Left ventricle myocardium superior (tissue), 1 donor: ENCODE data around the gene CCIN. TPM values are rescaled to one million over a fixed set of nuclear protein-coding genes. Genes with fewer than 3 reads are reported as not detected.

Experiments used
- ATAC-seq: fragments of 200-7000 bp; cut with Tn5 transposase; one replicate; pipeline ENCODE4 v1.9.1; 2020; ENCODE audit warnings: mild to moderate bottlenecking, moderate library complexity
- DNase-seq: peaks from one replicate; pipeline ENCODE4 v3.0.0-alpha.2; 2020
- intact Hi-C: fragments of 100-400 bp; cut with micrococcal nuclease; formaldehyde crosslinking; loops from one replicate; pipeline ENCODE4 v1.11.0; 2022
- total RNA-seq: library from RNA; stranded (reverse); fragmentation: NEBNext Ultra II Directional; extraction: Animal tissue kit (Norgen Biotek cat#: 25700); gene quantifications from one replicate; pipeline ENCODE4 v1.2.1, GENCODE V29; 2021
- donor health status: DM: no; HTN: yes; CAD: no; lungs with severe emphysema.

Gene CCIN
- total RNA-seq, 1 donor from 2014 or later = 0.17 TPM

- no peak for ATAC-seq
- intact Hi-C loops = no loop called here
These were observed 30.3 kb upstream of the CCIN start for GRCh38 chr9:36138901-36139300.

DNA sequence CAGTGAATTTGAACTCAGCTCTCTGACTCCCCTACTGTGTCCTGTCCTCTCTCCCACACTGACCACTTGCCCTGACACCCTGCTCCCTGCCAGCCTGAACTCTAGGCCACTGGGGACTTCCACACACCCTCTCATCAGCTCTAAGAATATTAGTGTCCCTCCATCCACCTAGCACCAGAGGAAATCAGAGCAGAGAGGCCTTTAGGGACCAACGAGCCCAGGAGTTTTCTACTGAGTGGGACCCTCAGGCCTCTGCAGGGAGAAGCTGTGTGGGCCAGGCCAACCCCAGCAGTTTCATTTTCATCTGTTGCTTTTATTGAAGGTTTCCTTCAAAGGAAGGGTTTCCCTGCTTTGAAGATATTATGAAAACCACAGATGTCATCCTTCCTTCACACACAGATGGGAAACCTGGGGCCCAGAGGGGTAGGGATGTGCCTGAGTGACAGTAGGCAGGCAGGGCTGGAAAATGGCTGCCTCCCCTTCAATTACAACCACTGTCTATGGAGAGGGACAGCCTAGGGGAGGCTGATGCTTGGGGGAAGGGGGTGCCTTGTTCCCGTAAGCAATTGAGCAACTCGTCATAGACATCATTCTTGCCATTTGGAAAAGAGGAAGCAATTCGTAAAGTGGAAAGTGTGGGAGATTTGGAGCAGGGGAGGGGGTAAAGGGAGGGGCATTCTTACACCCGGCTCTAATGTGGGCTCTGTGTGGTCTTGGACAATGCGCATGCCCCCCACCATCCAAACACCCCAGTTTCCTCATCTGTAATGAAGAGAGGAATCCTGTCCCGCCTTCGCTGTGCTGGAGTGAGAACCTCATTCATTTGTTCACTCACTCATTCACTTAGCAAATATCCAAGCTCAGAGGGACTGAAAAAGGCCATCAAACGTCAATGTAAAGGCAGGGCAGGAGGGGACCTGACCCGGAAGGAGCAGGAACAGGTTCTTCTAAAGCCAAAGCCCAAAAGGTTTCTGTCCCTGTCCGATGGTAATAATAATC, 28.8 kb upstream of the CCIN start:
- intact Hi-C loops = no loop called here
- DNase-seq = no peak
- ATAC-seq = no peak

More at GRCh38 chr9:36138901-36139300, 30.3 kb upstream of the CCIN start:
- no peak for DNase-seq

DNA sequence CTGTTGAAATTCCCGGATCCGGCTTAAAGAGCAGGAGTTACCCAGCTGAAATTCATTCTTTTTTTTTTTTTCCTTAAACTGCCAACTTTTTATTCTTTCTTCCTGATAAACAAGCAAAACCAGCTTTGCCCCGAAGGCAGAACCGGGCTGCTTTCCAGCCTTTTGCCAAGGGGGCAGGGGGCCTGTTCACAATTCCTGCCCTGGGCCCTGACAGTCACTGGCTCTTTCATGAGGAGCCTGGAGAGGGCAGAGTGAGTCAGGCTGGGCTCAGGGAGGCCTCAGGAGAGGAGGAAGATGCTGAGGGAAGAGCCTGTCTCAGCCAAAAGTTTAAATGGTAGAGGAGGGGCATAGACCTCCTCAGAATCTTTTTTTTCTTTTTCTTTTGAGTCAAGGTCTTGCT, 27.9 kb upstream of the CCIN start:
- intact Hi-C loops = no loop called here
- DNase-seq = no peak
- ATAC-seq = no peak

DNA sequence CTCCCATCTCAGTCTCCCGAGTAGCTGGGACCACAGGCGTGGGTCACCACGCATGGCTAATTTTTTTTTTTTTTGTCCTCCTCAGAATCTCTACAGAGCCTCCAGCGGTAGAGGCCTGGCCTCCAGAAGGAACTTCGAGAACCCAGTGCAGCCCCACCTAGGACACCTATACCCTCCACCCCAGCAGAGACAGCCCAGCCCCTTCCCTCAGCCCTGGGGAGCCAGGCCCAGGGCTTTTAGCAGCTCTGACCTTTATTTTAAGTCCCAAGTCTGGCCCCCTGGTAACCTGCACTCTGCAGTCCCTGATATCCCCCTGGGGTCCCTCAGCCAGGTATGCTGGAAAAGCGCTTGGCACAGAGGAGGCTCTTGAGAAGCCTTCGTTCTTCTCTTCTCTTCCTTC, 27.4 kb upstream of the CCIN start:
- DNase-seq = no peak
- intact Hi-C loops = no loop called here
- ATAC-seq = no peak

GRCh38 chr9:36142510-36143244, 26.5 kb upstream of the CCIN start:
- ATAC-seq (peak; percentile 65), DNase-seq (no peak)
- intact Hi-C loops = no loop called here

GRCh38 chr9:36143245-36143641, 25.9 kb upstream of the CCIN start:
- DNase-seq (no peak), ATAC-seq (no peak)
- intact Hi-C loops = no loop called here

GRCh38 chr9:36144309-36145232, 24.6 kb upstream of the CCIN start:
- DNase-seq (no peak), ATAC-seq (no peak)
- intact Hi-C loops = no loop called here

DNA sequence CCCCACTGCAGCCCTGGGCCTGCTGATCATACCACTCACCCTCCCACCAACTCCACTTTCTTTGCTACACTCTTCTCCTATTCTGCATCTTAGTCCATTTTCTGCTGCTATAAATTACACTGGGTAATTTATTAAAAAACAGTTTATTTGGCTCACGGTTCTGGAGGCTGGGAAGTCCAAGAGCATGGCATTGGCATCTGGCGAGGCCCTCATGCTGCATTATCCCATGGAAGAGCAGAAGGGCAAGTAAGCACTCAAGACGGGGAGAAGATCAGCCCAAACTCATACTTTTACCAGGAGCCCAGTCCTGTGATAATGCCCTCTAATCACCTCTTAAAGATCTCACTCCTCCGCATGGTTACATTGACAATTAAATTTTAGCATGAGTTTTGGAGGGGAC, 23.2 kb upstream of the CCIN start:
- intact Hi-C loops = no loop called here
- ATAC-seq = no peak
- DNase-seq = no peak

DNA sequence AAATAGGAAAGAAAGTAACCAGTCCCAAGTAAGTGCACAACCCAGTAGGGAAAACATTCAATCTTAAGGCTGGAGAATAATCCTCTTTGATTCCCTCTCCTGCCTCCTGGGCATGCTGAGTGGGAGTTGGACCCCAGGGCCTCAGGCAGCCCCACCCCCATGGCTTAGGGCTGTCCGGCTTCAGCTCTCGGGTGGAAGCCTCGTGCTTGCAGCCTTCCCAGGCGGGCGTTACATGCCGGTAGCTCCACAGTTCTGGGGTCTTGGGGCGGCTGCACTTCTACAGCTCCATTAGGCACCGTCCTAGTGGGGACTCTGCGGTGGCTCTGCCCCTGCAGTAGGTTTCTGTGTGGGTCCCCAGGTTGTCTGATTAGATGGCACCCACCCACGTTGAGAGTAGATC, 22.5 kb upstream of the CCIN start:
- ATAC-seq = no peak
- no peak for DNase-seq
- intact Hi-C loops = no loop called here

GRCh38 chr9:36147441-36148175, 21.6 kb upstream of the CCIN start:
- intact Hi-C loops = no loop called here
- no peak for DNase-seq
- ATAC-seq = no peak

DNA sequence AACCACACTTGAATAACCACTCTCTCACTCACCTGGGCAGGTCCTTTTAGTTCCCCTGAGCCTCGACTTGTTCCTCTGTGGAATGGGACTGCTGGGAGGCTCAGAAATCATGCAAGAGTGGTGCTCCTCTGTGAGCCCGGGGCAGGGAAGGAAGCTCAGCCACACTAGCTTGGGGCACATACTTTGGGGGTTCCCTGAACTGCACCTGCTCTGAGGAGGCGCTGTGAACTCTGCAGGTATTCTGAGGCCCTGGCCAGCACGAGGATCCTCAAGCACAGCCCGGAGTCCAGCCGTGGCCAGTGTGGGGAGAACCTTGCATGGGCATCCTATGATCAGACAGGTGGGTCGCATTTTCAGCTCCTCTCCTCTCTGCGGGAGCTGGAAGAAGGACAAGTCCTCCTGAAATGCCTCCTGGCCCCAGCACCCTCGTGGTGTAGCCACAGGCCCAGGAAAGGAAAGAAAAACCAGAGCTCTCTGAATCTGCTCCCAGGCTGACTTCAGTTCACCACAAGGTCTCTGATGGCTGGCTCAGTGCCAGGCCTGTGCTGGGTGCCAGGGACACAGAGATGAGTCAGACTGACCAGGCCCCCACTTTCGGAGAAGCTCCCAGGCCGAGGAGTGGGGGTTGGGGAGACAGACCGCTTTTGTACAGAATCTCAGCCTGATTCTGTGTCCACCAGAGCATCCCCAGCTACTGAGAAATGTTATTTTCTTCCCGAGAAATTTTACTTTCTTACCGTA, 20.7 kb upstream of the CCIN start:
- peak; percentile 97 for DNase-seq
- intact Hi-C loops = no loop called here
- peak; percentile 94 for ATAC-seq

- ATAC-seq (peak; percentile 23), DNase-seq (no peak)
- intact Hi-C loops = no loop called here
These were observed 20.0 kb upstream of the CCIN start for GRCh38 chr9:36149197-36149596.

DNA sequence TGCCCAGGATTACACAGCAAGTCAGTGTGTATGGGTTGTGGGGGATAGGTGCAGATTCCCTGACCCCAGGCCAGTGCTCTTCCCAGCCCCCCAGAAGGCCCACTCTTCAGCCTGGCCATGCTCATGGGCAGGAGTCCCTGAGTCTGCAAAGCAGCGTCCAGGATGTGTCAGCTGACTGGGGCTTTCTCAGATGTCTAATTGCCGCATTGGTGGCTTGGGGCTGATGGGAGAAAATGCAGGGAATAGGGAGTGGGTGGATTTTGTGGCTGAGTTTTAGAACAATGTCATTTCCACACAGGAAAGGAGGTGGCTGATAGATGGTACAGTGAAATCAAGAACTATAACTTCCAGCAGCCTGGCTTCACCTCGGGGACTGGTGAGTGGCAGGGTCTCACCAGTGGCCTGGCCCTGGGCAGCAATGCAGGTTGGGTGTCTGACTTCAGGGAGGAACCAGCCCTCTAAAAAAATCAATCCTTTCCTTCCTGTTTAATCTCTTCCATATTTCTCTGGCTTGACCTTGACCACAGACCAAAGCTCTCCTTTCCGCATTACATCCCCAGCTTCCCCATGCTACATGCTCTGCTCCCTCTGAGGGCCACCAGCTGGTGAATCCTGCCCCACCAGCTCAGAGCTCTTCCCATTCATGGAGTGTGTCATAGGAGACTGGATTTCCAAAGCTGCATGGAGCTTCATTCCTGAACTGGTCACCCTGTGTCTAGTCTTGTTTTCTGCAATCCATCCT, 18.4 kb upstream of the CCIN start:
- ATAC-seq (no peak), DNase-seq (no peak)
- intact Hi-C loops = no loop called here

DNA sequence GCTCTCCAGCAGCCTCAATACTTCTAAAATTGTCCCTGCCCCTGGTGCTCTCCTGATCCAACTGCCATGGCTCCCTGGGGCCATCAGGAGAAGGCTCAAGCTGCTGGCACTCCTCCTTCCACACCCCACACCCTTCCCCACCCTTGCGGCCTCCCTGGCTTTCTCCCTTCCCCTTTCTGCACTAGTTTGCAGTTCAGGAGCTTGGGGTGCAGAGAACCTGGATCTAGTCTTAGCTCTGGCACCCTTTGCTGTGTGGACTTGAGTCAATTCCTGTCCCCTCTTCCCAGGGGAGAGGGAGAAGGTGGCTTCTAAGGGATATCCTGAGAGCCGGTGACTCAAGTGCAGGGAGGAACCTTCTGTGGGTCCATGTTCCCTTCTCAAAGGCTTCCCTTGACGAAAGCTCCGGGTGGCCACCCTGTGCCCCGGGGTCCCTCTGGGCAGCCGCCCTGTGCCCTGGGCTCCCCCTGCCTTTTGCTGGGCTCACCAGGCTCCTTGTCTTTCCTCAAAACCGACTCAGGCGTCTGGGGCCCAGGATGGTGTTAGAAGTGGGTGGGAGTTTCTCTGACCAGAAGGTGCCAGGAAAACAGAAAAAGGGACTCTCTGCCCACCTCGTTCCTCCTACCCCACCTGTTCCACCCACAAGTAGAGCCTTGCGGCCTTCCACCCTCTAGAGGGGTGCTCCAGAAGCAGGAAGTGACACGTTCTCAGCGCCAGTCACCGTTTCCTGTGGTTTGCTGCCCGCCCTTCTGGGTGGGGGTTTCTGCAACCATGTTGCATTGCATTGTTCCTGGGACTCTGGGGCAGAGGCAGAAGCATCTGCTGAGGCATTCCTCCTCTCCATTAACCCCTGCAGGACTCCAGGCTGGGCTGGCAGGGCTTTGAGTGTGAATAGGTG, 17.6 kb upstream of the CCIN start:
- intact Hi-C loops = no loop called here
- DNase-seq (peak; percentile 67), ATAC-seq (peak; percentile 50)

DNA sequence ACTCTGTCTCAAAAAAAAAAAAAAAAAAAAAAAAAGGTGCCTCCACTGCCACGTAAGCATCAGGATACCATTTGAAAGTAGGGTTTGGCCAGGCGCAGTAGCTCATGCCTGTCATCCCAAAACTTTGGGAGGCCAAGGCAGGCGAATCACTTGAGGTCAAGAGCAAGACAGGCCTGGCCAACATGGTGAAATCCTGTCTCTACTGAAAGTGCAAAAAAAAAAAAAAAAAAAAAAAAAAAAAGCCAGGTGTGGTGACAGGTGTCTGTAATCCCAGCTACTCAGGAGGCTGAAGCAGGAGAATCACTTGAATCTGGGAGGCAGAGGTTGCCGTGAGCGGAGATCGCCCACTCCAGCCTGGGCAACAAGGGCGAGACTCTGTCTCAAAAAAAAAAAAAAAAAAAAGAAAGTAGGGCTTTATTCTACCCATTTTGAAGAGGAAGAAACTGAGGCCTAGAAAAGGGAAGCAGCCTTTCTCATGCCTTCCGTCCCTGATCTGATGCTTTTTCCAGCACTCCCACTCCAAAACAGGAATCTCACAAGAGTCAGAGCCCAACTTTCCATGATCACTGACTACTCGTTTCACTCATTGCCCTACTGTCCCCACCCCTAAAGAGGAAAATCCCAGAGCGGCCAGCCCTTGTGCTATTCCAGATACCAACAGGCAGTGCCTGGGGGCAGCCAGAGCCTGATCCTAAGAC, 16.3 kb upstream of the CCIN start:
- DNase-seq = no peak
- no peak for ATAC-seq
- intact Hi-C loops = no loop called here

DNA sequence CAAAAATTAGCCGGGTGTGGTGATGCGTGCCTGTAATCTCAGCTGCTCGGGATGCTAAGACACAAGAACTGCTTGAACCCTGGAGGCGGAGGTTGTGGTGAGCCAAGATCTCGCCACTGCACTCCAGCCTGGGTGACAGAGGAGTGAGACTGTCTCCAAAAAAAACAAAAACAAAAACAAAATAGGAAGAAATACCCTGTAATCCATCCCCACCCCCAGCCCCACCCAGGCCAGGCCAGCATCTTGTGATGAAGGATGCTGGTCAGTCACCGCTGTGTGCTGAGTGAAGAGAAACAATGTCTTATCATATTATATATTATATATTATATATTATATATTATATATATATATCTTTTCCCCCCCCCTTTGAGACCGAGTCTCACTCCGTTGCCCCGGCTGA, 15.4 kb upstream of the CCIN start:
- DNase-seq (no peak), ATAC-seq (no peak)
- intact Hi-C loops = no loop called here
